NCI-H1092 (cell line): ENCODE measurements around the gene PLA2G4C.

Experiments
- DNase-seq: peaks from one replicate; lab custom pipeline; 2025; lab: John Stamatoyannopoulos, UW

The PLA2G4C gene

DNA sequence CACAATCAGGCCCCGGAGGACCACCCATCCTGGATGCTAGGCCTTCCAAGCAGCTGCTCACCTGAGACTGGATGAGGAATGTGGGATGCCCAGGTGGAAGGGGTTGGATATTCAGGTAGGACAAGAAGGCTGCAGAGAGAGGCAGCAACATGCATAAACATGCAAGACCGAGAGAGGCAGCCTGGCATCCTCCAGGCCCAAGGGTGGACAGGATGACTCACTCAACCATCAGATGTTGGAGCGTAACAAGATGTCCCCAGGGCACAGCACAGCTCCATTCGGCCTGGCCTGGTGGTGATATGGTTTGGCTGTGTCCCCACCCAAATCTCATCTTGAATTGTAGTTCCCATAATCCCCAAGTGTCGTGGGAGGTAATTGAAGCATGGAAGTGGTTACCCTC, 56.8 kb downstream of the PLA2G4C start:
- no peak for DNase-seq

DNA sequence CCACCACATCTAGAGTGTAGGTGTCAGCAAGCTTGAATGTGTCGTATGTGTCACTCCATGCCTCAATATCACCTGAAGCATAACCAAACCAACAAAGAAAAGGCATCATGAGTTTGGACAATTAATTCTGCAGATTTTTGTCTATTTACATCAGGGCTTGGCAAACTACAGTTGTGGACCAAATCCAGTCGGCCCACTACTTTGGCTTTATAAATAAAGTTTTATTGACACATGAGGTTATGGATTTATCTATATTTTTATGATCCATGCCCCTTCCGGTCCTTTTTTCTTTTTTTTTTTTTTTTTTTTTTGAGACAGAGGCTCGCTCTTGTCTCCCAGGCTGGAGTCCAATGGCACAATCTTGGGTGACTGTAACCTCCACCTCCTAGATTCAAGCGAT, 57.5 kb downstream of the PLA2G4C start:
- DNase-seq: no peak

DNA sequence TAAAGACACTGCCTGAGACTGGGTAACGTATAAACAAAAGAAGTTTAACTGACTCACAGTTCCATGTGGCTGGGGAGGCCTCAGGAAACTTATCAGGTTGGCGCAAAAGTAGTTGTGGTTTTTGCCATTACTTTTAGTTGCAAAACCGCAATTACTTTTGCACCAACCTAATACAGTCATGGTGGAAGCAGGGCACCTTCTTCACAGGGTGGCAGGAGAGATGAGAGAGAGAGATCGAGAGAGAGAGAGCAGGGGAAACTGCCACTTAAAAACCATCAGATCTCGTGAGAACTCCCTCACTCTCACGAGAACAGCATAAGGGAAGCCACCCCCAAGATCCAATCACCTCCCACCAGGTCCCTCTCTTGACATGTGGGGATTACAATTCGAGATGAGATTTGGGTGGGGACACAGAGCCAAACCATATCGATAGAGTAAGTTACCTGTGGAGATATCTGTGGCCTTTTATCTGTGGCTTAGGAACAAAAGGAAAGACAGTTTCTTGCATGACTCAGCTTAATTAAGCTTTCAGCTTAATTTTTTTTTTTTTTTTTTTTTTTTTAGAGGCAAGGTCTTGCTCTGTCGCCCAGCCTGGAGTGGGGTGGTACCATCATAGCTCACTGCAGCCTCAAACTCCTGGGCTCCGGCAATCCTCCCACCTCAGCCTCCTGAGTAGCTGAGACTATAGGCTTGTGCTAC, 59.1 kb downstream of the PLA2G4C start:
- no peak for DNase-seq

GRCh38 chr19:48044561-48044960, 66.1 kb downstream of the PLA2G4C start:
- no peak for DNase-seq

DNA sequence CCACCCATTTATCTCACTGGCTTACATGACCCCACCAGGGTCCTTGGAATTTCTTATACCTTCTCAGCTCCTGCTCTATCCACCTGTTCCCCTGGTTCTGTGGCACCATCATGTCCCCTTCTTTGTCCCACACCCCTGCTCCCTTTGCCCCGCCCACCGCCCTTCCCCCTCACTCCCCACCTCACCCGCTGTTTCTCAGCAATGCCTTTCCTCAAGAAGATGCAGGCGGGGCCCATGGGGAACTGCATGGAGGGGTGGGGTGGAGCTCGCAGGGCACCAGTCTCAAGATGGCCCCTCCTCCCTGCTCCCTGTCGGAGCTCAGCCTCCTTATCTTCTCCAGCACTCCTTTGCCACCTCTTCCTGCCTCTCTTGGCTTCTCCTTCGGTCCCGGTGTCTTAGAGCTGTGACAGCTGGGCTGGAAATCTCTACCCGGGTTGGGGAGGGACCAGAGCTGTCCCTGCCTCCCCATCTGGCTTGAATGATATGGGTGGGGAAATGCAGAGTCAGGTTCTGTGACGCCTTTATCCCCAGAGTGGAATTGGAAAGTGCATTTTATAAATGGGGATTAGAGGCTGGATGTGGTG, 66.8 kb downstream of the PLA2G4C start, which contains the start of gene CABP5:
CABP5 (minus strand) TSS at position 405 of the 584 bp plus-strand sequence; CDS start at position 248, 157 bp downstream.
- DNase-seq: no peak

- no peak for DNase-seq
Observed at GRCh38 chr19:48041877-48042580, 68.6 kb downstream of the PLA2G4C start.

DNA sequence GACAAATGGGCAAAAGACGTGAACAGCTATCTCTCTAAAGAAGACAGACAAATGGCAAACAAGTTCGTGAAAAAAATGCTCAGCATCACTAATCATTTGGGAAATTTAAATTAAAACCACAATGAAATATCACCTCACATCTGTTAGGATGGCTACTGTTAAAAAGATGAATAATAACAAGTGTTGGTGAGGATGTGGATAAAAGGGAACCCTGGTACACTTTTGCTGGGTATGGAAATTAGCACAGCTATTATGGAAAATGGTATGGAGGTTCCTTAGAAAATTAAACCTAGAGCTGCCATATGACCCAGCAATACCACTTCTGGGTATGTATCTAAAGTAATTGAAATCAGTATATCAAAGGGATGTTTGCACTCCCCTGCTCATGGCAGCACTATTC, 73.9 kb downstream of the PLA2G4C start:
- no peak for DNase-seq

DNA sequence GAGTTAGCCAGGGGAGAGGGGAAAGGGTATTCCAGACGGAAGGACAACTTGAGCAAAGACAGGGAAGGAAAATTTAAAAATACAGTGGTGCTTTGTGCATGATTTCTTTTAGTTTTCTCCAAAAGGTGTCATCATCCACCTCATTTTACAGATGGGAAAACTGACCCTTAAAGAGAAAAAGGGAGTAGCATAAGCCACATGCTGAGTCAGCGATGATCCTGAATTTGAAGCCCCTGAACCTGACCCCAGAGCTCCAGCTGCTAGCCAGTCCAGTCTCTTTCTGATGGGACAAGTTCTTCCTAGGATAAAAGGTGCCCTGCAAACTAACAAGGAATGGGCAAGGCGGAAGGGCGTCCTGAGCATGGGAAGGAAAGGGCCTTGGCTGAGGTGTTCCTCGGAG, 77.0 kb downstream of the PLA2G4C start:
- DNase-seq: no peak

DNA sequence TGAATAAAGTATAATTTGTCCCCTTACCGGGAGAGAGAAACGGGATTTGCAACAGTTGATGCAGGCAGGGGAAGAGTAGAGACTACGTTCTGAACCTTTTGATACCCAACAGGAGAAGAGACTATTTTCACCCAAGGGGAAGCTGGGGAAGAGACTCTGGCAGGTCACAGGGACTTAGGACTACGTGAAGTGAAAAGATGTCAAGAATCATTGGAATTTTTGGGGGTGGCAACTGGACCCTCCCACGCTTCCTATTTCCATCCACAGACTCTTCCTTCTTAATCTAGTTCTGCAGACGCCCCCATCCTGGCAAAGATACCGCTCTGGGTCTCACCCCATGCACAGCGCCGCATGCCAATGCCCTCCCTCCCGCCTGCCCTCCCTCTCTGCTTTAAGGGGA, 80.5 kb downstream of the PLA2G4C start:
- DNase-seq: no peak

- no peak for DNase-seq
Observed at GRCh38 chr19:48029431-48029830, 81.2 kb downstream of the PLA2G4C start.

DNA sequence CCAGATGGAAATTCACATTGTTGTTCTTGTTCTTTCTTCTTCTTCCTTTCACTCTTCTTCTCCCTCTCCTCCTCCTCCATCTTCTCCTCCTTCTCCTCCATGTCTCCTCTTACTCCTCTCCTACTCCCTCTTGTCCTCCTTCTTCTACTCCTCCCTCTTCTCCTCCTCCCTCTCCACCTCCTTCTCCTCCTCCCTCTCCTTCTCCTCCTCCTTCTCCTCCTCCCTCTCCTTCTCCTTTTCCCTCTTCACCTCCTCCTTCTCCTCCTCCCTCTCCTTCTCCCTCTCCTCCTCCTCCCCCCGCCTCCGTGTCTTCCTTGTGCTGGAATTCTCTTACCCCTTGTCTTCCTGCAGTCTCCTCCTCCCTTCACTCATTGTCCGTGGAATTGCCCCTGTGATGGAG, 85.1 kb downstream of the PLA2G4C start:
- DNase-seq: no peak

- DNase-seq: no peak
Observed at GRCh38 chr19:48023518-48023917, 87.1 kb downstream of the PLA2G4C start.

GRCh38 chr19:48023011-48023410, 87.6 kb downstream of the PLA2G4C start:
- no peak for DNase-seq

- DNase-seq: no peak
Observed at GRCh38 chr19:48020686-48021085, 89.9 kb downstream of the PLA2G4C start.

GRCh38 chr19:48010932-48011758, 99.5 kb downstream of the PLA2G4C start:
- no peak for DNase-seq

- no peak for DNase-seq
Observed at GRCh38 chr19:48006762-48007161, 103.9 kb downstream of the PLA2G4C start.

GRCh38 chr19:48004236-48004635, 106.4 kb downstream of the PLA2G4C start:
- no peak for DNase-seq

GRCh38 chr19:48000846-48001245, 109.8 kb downstream of the PLA2G4C start:
- no peak for DNase-seq

- no peak for DNase-seq
Observed at GRCh38 chr19:47998800-47999199, 111.8 kb downstream of the PLA2G4C start.
